Loucy (cell line): ENCODE results near the gene BCL2L13.

ENCODE experiments used
- H2AFZ ChIP-seq: fragments of 200-600 bp; sonication (generic); 2 replicates; pipeline ENCODE4 v1.6.0; 2016; ENCODE audit warnings: antibody characterized with exemption, mild to moderate bottlenecking, low read length, moderate library complexity
- H3F3A ChIP-seq: fragments of 200-600 bp; 2 replicates; pipeline ENCODE4 v1.6.0; 2016; ENCODE audit warnings: antibody characterized with exemption, low read depth, mild to moderate bottlenecking
- H3K27me3 ChIP-seq: fragments of 200-600 bp; sonication (generic); 2 replicates; pipeline ENCODE4 v1.6.1; 2014; ENCODE audit warnings: low read length, mild to moderate bottlenecking; ENCODE audit not compliant: insufficient read depth, poor library complexity, severe bottlenecking
- H3K36me3 ChIP-seq: fragments of 200-600 bp; sonication (generic); 2 replicates; pipeline ENCODE4 v1.6.1; 2016; ENCODE audit warnings: low read length; ENCODE audit not compliant: insufficient read depth
- H3K4me1 ChIP-seq: fragments of 200-600 bp; sonication (generic); 2 replicates; pipeline ENCODE4 v1.5.1; 2014; ENCODE audit warnings: low read length, mild to moderate bottlenecking; ENCODE audit not compliant: insufficient read depth, poor library complexity, severe bottlenecking
- H3K4me2 ChIP-seq: fragments of 200-600 bp; sonication (generic); 2 replicates; pipeline ENCODE4 v1.6.0; 2014; ENCODE audit warnings: antibody characterized with exemption, low read length, low read depth, mild to moderate bottlenecking; ENCODE audit not compliant: poor library complexity, severe bottlenecking
- H3K4me3 ChIP-seq: fragments of 200-600 bp; sonication (generic); 2 replicates; pipeline ENCODE4 v1.5.1; 2014; ENCODE audit warnings: low read length, mild to moderate bottlenecking, mixed read lengths; ENCODE audit not compliant: poor library complexity, severe bottlenecking
- H3K79me2 ChIP-seq: fragments of 200-600 bp; sonication (generic); 2 replicates; pipeline ENCODE4 v1.6.1; 2014; ENCODE audit warnings: low read length; ENCODE audit not compliant: insufficient read depth
- H3K9ac ChIP-seq: fragments of 200-600 bp; sonication (generic); 2 replicates; pipeline ENCODE4 v1.6.0; 2014; ENCODE audit warnings: mild to moderate bottlenecking, low read depth, low read length, moderate library complexity; ENCODE audit not compliant: poor library complexity, severe bottlenecking
- H3K9me2 ChIP-seq: fragments of 200-600 bp; sonication (generic); replicated peaks from 2 replicates; pipeline ENCODE4 v1.6.1; 2016; ENCODE audit warnings: low read depth, low read length, mixed read lengths
- H3K9me3 ChIP-seq: fragments of 200-600 bp; sonication (generic); 2 replicates; pipeline ENCODE4 v1.6.1; 2014; ENCODE audit warnings: mild to moderate bottlenecking, antibody characterized with exemption, low read length, low read depth; ENCODE audit not compliant: insufficient read depth
- H4K20me1 ChIP-seq: fragments of 200-600 bp; sonication (generic); 2 replicates; pipeline ENCODE4 v1.6.0; 2014; ENCODE audit warnings: antibody characterized with exemption, low read length, mild to moderate bottlenecking; ENCODE audit not compliant: insufficient read depth, poor library complexity, severe bottlenecking
- EZH2phosphoT487 ChIP-seq: fragments of 200-600 bp; IDR thresholded peaks from 2 replicates; pipeline ENCODE4 v1.6.1; 2018; ENCODE audit warnings: antibody characterized with exemption, mild to moderate bottlenecking, moderate library complexity, borderline replicate concordance
- TF ChIP-seq, protein P1 (sequence below): fragments of 200-600 bp; sonication (generic); conservative IDR thresholded peaks from 2 replicates; pipeline ENCODE4 v1.5.1; 2014; ENCODE audit warnings: mild to moderate bottlenecking, antibody characterized with exemption, low read length

The BCL2L13 gene

DNA sequence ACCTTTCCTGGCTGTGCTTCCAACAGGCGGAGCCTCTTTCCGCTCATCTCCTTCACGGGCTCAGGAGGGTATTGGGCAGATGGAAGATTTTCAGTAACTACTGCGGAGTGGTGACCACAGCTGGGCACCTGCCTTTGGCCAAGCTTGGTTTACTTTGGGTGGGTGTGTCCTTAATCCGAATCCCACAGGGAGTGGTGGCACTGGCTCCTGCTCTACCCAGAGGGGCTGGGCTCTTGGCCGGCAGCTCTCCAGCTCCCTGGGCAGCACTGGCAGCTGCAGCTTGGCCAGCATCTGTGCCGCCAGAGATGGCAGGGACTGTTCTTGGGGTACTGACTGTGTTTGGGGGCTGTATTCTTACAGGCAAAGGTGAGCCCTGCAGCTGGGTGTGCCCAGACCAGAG lies 105.9 kb downstream of the BCL2L13 start:
- H3K4me3 ChIP-seq, result no peak overlapping the region
- no peak overlapping the region for H3K9ac ChIP-seq
- no peaks in the 10 kb centered on the region for H3K9me3 ChIP-seq
- H3K4me2 ChIP-seq, result no peak overlapping the region
- H4K20me1 ChIP-seq, result peaks cover 13% of the 10 kb centered on the region
- no peak overlapping the region for H2AFZ ChIP-seq
- no peak for TF ChIP-seq EZH2phosphoT487
- TF ChIP-seq, protein P1, sequence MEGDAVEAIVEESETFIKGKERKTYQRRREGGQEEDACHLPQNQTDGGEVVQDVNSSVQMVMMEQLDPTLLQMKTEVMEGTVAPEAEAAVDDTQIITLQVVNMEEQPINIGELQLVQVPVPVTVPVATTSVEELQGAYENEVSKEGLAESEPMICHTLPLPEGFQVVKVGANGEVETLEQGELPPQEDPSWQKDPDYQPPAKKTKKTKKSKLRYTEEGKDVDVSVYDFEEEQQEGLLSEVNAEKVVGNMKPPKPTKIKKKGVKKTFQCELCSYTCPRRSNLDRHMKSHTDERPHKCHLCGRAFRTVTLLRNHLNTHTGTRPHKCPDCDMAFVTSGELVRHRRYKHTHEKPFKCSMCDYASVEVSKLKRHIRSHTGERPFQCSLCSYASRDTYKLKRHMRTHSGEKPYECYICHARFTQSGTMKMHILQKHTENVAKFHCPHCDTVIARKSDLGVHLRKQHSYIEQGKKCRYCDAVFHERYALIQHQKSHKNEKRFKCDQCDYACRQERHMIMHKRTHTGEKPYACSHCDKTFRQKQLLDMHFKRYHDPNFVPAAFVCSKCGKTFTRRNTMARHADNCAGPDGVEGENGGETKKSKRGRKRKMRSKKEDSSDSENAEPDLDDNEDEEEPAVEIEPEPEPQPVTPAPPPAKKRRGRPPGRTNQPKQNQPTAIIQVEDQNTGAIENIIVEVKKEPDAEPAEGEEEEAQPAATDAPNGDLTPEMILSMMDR, result no peak
- peaks cover 55% of the 10 kb centered on the region; the same call in 1 of the 2 replicates for H3K36me3 ChIP-seq
- H3F3A ChIP-seq, result no peaks in the 10 kb centered on the region
- H3K79me2 ChIP-seq, result peaks cover 28% of the 10 kb centered on the region; the same call in 1 of the 2 replicates
- H3K9me2 ChIP-seq, result no peaks in the 10 kb centered on the region
- no peaks in the 10 kb centered on the region for H3K27me3 ChIP-seq
- no peaks in the 10 kb centered on the region for H3K4me1 ChIP-seq

DNA sequence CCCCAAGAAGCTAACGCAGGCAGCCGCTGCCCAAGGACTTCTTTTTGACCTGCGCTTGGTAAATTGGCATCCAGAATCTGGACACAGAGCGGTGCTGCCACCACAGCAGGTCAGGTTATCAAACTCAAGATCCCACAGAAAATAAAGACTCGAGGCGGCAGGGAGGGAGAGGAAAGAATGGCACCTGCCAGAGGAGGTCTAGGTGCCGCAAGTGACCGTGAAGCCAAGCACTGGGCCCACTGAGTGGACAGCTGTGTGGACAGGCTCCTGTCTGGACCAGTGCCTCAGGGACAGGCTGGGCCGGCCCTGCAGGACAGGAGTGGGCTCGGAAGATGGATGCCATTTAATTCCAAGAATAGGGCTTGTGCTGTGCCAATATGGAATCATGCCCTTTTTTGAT lies 108.4 kb downstream of the BCL2L13 start:
- no peak overlapping the region for H2AFZ ChIP-seq
- peaks cover 41% of the 10 kb centered on the region for H3K79me2 ChIP-seq
- peaks cover 21% of the 10 kb centered on the region for H4K20me1 ChIP-seq

DNA sequence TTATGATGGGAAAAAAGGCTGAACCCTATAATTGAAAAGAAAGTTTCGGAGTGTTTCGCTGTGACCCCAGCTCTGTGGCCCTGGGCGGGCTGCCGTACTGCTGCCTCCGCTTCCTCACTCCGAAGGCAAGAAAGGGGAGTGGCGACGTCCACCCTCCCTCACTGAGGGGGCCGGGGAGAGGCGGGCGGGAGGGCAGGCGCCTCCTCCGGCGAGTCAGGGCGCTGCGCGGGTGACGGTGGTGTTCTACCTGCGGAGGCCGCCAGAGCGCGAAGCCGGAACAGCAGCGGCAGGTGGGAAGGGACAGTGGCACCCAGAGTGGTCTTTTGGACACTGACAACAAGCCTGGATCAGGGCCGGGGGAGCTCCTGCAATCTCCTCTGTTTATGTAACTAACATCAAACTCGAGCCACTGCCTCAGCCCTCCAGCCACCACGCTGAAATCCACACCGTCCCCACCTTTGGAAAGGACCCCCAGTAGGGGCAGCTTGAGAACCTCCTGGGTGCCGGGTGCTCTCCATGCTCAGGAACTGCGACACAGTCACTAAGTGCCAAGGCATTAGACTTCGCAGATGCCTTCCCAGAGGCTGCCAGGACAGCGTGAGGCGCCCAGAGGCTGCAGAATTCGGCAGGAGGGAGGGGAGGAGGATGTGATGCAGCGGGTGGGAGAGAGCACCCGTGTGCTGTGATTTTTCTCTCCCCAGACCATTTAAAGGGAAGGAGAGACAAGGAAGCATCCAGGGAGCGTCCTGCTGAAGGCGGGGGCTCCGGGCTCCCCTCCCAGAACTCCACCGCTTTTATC lies 110.2 kb downstream of the BCL2L13 start:
- no peak overlapping the region for H3K4me2 ChIP-seq
- H3K36me3 ChIP-seq, result peaks cover 29% of the 10 kb centered on the region; the same call in 1 of the 2 replicates
- H3K9me2 ChIP-seq, result no peaks in the 10 kb centered on the region
- H3K4me3 ChIP-seq, result no peak overlapping the region
- peaks cover 30% of the 10 kb centered on the region for H4K20me1 ChIP-seq
- H3K9ac ChIP-seq, result no peak overlapping the region
- H3K4me1 ChIP-seq, result no peaks in the 10 kb centered on the region
- no peaks in the 10 kb centered on the region for H3F3A ChIP-seq
- no peaks in the 10 kb centered on the region for H3K9me3 ChIP-seq
- no peaks in the 10 kb centered on the region for H3K27me3 ChIP-seq
- no peak overlapping the region for H2AFZ ChIP-seq
- H3K79me2 ChIP-seq, result peaks cover 55% of the 10 kb centered on the region
- TF ChIP-seq, protein P1, result no peak
- TF ChIP-seq EZH2phosphoT487, result no peak

More for the DNA sequence above, 108.4 kb downstream of the BCL2L13 start:
- Histone ChIP-seq H3K9me3 (no peaks in the 10 kb centered on the region), H3K27me3 (no peaks in the 10 kb centered on the region), H3K36me3 (peaks cover 45% of the 10 kb centered on the region; the same call in 1 of the 2 replicates), H3F3A (no peaks in the 10 kb centered on the region), H3K9ac (no peak overlapping the region), H3K4me1 (no peaks in the 10 kb centered on the region), H3K4me2 (no peak overlapping the region), H3K9me2 (no peaks in the 10 kb centered on the region), H3K4me3 (no peak overlapping the region)
- TF ChIP-seq, protein P1, result no peak
- TF ChIP-seq EZH2phosphoT487, result no peak
